GM18502 (cell line): ENCODE data around the gene IL13RA1.
"Not testable (repeated sequence)": the region's sequence is repeated elsewhere in the genome, so short reads cannot be mapped to it uniquely, and the experiment has no call there.

Source experiments
- ATAC-seq: cut with Tn5 transposase; IDR thresholded peaks from one replicate; pipeline ENCODE4 v1.9.1; 2021; ENCODE audit warnings: mild to moderate bottlenecking; ENCODE audit not compliant: unreplicated experiment, poor library complexity

IL13RA1 gene

DNA sequence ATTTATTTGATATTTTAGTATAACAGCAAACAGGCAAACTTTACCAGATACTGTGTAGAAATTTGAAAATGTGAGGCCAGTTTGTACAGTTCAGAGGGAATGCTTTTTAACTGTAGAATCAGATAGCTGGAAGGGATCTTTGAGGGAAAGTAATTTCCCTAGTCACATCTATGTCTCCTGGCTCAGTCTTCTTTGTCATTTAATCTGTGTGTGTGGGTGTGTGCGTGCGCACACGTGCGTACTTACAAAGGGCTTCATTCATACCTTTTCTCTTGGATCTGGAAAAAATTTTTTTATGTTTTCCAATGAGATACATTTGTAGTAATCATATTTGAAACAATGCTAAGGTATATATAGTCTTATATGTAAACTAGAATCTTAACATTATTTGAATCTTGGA is 44.6 kb downstream of the IL13RA1 start:
- ATAC-seq, result no peak

DNA sequence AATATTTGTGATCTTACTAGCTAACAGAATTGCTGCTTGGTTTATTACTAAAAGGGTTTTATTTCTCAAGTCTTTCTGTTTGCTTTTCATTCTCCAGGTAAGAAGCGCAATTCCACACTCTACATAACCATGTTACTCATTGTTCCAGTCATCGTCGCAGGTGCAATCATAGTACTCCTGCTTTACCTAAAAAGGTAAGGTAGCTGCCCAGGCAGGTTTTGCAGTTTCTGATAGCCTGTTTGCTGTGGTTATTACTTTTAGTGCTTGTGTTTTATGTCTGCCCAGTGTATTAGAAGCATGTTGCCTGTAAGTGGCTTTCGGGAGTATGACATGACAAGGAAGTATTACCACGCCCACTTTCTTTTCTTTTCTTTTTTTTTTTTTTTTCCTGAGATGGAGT is 46.4 kb downstream of the IL13RA1 start:
- ATAC-seq, result no peak

DNA sequence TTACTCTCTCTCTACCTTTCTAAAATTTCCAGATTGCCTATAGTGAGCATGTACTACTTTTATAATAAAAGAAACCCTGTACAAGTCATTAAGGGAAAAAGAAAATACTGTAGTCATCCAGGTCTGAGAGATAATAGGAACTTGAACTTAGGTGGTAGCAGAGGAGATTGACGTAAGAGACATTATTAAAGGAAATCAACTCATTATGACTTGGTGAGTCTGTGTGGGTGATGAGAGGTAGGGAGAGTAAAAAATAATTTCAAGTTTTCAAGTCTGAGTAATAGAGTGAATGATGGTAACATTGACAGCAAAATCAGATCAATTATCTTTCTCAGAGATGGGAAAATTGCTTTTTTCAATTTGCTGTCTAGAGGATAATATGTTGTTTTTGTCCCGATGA is 52.2 kb downstream of the IL13RA1 start:
- ATAC-seq, result no peak

DNA sequence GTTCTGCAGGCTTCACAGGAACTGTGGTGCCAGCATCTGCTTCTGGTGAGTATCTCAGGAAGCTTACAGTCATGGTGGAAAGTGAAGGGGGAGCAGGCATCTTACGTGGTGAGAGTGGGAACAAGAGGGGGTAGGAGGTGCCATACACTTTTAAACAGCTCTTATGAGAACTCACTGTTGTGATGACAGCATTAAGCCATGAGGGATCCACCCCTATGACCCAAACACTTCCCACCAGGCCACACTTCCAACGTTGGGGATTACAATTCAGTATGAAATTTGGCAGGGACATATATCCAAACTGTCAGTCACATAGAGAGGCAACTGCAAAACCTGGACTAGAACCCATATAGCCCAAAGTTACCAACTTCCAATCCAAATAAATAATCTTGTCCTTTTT is 53.1 kb downstream of the IL13RA1 start:
- ATAC-seq, result no peak

DNA sequence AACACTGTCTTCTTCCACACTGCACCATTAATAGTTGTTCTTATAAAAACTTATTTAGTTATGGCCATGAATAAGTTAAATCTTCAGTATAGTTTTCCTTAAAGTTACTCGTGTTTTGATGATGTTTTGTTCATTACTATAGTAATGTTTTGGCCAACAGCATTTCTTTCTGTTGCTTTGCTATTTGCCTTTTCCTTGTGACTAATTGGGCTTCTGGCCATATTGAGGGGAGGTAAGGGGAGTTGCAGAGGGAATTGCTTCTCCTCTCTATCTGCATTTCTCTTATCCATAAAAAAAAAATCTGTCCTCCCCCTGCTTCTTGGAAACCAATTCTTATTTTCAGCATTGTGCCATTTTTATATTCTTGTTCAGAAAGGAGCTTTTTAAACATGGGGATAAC is 53.5 kb downstream of the IL13RA1 start:
- no peak for ATAC-seq

DNA sequence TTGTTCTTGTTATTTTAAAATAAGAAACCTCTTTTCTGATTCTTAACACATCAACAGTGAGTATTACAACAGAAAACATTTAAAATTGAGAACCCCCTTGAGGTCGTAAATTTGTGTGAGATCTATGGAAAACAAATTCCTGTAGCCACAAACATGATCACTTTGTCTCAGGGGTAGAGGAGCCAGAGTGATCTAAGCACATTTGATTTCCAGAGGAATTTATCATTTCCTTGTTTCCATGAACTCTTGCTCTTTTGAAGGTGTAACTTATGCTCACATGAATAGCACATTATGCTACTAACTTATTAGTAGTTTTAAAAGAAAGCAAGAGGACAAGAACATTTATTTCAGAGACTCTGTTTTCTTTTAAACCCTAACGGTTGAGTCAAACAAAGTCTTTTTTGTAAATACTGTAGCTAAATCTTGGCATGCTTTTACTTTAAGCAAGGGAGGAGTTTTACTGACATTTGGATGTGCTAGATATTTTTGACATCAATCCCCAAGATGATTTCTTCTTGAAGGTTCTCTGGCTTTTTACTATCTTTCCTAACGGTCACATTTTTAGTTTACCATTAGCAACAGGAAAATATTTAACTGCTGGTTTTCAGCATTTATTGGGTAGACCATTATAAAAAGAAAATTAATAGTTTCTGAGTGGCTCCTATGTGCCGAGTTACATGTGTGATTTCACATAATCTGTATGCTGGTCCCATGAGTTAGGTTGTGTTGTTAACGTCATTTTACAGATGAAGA is 68.3 kb downstream of the IL13RA1 start:
- no peak for ATAC-seq

DNA sequence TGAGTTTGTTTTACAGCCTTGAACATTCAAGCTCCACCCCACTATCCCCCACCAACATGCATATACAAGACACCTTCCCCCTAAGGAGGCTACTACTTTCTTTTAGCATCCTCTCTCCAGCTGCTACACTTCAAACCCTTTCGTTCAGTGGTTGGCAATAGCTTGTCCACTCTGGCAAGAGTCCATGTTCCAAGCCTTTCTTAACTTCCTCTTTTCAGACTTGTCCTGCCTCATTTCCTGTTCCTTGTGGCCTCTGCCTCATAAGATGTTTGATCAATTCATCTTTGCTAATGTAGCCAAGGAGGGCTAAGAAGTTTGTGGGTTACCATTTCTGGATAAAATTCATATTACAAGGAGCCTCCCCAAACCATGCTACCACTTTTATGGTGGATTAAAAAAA is 75.5 kb downstream of the IL13RA1 start:
- ATAC-seq, result no peak

DNA sequence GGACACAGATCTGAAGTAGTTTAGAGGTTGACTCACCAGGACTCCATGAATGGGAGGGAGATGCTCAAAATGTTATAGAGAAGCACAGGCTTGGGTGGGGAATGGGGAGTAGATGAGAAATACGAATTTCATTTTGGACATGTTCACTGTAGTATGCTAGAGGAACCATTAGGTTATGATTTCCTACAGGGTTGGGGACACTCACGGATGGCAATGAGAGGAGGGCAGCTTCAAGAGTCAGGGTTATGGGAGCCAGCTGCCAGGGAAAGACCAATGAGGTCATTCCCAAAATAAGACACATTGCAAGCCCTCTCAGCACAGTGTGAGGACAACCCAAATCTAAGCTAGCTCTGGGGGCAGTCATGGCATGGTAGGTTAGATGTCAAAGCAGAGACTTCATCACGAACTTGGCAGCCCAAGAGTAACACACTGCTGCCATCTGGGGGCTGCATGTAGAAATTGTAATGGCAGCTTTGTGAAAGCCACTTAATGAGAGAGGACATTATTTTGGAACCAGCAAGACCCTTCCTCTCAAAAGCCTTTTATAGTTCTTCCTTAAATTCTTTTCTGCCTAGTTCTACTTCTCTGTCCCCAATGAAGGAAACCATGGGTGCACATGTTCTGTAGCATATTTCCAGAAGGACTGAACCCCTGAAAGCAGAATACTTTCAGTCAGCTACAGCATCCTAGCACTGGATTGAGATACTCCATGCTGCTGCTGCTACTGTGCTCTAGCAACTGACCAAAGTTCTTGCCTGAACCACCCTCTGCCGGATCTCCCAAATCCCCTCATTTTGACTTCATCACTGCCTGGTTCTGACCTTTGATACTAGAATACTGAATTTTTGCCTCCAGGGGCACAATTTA is 80.0 kb downstream of the IL13RA1 start:
- ATAC-seq, result peak; percentile 66

DNA sequence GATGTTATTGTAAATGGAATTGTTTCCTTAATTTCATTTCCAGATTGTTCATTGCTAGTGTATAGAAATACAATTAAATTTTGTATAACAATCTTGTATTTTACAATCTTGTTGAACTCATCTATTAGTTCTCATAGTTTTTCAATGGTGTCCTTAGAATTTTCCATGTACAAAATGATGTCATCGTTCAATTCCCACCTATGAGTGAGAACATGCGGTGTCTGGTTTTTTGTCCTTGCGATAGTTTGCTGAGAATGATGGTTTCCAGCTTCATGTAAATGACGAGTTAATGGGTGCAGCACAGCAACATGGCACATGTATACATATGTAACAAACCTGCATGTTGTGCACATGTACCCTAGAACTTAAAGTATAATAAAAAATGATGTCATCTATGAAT is 89.9 kb downstream of the IL13RA1 start:
- not testable (repeated sequence) for ATAC-seq

DNA sequence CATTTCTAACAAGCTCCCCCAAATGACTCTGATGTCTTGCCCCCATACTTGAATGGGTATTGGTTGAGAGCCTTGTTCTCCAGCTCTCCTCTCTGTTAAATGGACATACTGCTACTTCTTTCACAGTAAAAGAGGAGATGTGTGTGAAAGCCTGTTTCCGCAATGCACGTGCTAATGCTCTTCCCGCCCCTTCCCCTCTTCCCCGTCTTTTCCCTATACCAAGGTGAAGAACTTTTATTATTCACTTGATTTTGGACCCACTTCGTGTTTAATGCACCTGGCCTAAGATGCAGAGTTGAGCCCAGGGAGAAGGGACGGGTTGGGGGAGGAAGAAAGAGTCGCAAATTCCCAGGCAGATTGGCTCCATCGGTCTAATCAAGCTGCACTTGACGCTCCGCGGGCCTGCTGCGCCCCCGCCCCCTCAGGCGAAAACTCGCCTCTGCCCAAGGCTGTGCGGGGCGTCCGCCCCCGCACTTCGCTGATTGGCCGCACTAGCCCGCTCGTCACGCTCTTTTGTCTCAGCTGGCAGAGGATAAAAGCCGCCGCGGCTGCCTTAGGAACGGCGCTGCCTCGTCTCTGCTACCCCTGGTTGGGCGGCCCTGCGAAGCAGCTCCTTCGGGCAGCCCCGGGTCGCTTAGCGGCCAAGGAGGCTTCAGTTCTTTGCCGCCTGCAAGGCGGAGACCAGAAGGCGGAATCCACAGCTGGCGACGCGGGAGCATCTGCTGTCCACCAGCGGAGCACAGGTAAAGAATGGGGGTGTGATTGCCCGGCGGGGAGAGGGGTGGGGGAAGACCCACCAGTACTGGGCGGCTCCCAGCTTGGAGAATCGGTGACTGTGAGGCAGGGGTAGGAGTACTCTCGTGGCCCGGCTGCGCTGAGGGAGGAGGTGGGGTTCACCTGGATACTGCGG is 96.1 kb downstream of the IL13RA1 start, which contains the start of gene ZCCHC12:
ZCCHC12 (plus strand) TSS at position 562 of the 910 bp plus-strand sequence. CDS start 1,421 bp downstream, outside the sequence.
- peak; percentile 60 for ATAC-seq

DNA sequence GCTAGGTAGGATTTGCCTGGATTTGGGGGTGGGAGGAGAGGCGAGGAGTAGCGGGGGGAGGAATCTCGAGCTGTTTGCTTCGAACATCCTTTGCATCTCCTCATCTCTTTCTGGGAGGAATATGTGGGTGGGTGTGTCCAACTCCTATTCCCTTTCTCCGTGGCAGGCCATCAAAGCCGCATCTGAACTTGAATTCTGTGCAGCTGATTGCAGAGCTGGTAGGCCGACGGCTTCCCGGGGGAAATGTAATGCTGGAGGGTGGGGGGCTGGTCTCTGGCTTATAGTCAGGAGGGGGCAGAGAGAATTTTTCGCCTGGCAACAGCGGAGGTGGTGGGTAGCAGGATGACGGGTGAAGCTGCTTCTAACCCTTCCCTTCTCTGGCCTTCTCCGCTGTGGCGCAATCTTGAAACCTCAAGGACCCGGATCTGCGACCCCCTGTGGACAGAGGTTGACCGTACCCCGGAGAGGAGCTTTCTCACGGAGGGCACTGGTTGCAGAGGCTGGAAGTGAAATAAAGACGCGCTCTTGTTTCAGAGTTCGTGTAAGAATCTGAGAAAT is 96.8 kb downstream of the IL13RA1 start:
- no peak for ATAC-seq

DNA sequence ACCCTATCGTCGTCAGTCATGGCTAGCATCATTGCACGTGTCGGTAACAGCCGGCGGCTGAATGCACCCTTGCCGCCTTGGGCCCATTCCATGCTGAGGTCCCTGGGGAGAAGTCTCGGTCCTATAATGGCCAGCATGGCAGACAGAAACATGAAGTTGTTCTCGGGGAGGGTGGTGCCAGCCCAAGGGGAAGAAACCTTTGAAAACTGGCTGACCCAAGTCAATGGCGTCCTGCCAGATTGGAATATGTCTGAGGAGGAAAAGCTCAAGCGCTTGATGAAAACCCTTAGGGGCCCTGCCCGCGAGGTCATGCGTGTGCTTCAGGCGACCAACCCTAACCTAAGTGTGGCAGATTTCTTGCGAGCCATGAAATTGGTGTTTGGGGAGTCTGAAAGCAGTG is 97.8 kb downstream of the IL13RA1 start:
- no peak for ATAC-seq

DNA sequence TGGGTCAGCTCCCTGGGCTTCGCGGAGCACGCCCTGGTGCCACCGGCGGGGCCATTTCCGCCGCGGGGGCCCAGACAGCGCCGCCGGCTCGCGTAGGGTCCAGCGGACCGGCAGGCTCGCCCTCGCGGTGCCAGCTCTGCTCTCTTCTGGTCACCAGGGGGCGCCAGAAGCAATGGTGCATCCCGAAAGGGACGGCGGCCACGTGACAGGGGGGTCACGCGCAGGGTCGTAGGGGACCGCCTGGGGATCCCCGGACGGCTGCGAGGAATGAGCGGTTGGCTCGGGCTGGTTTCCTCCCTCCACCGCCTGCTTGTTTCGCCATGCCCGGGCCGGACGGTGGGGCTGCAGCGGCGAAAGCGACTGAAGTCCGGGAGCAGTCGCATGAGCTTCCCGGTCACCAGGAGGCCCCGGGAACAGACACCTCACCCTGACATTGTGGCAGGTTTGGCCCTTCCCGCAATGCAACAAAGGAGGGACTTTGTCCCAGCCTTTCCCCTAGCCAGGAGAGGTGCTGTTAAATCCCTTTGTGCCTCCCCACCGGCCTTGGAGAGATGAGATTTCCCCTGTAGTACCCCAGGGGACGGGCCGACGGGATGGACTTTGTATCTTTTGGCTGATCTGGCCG is 112.0 kb downstream of the IL13RA1 start:
- ATAC-seq, result peak; percentile 82
